B cell (primary cell): ENCODE data around the gene PRKN. TPM values are rescaled to one million over a fixed set of nuclear protein-coding genes. Genes with fewer than 3 reads are reported as not detected.

Experiments
- ATAC-seq: fragments of 200-7000 bp; cut with Tn5 transposase; one replicate; pipeline ENCODE4 v1.10.0; 2021; ENCODE audit warnings: low read depth, mild to moderate bottlenecking, moderate number of reproducible peaks, moderate library complexity
- CTCF ChIA-PET: fragments of 350-600 bp; sonication (Branson Sonifier 250); formaldehyde crosslinking; loops from one replicate; lab custom pipeline; 2021; ENCODE audit warnings: antibody characterized with exemption, inconsistent platforms; lab: Charles Lee
- POLR2A ChIA-PET: fragments of 350-600 bp; sonication (Branson Sonifier 250); formaldehyde crosslinking; loops from one replicate; lab custom pipeline; 2021; ENCODE audit warnings: antibody characterized with exemption; lab: Charles Lee
- DNase-seq: peaks from one replicate; pipeline ENCODE4 v3.0.0; 2013
- H2AFZ ChIP-seq: 2 replicates; pipeline ENCODE4 v1.6.1; 2012; ENCODE audit warnings: mild to moderate bottlenecking, low read depth, low read length; ENCODE audit not compliant: insufficient read depth, poor library complexity, severe bottlenecking
- H3K27ac ChIP-seq, 2 donors: 1 replicate in 1 of 2; 2 replicates in 1 of 2; pipeline ENCODE4 v1.5.1; 2012 to 2013; ENCODE audit warnings: low read length in 2 of 2, mild to moderate bottlenecking in 2 of 2, moderate library complexity in 1 of 2
- H3K27me3 ChIP-seq, 4 experiments: fragments of 200-600 bp in 1 of 4; sonication (generic) in 1 of 4; replicated peaks in 1 of 4; 1 replicate in 2 of 4; 2 replicates in 2 of 4; pipeline versions ENCODE4 v1.6.1 to v1.7.0; 2013 to 2016; ENCODE audit warnings: low read length in 3 of 4, mild to moderate bottlenecking in 2 of 4, mixed read lengths in 1 of 4, moderate library complexity in 1 of 4; ENCODE audit not compliant: insufficient read depth in 4 of 4, control insufficient read depth in 3 of 4; ENCODE audit errors: control extremely low read depth in 1 of 4
- H3K36me3 ChIP-seq, 2 experiments: replicated peaks in 1 of 2; 1 replicate in 1 of 2; 2 replicates in 1 of 2; pipeline versions ENCODE4 v1.6.1 to v1.7.1; 2013; ENCODE audit warnings: low read length in 1 of 2; ENCODE audit not compliant: insufficient read depth in 2 of 2, control insufficient read depth in 1 of 2; ENCODE audit errors: control extremely low read depth in 1 of 2, extremely low read depth in 1 of 2
- H3K4me1 ChIP-seq, 2 donors: fragments of 200-600 bp in 1 of 2; sonication (generic) in 1 of 2; 1 replicate in 1 of 2; 2 replicates in 1 of 2; pipeline versions ENCODE4 v1.5.1 to v1.6.1; 2013 to 2017; ENCODE audit warnings: low read length in 2 of 2; ENCODE audit not compliant: control insufficient read depth in 2 of 2, insufficient read depth in 2 of 2
- H3K4me2 ChIP-seq: replicated peaks from 2 replicates; pipeline ENCODE3; 2012; ENCODE audit warnings: mild to moderate bottlenecking, low read depth, low read length; ENCODE audit not compliant: poor library complexity, severe bottlenecking
- H3K4me3 ChIP-seq, 5 experiments: fragments of 200-600 bp in 1 of 5; sonication (generic) in 1 of 5; 1 replicate in 3 of 5; 2 replicates in 2 of 5; pipeline versions ENCODE4 v1.5.1 to v1.7.0; 2011 to 2016; ENCODE audit warnings: low read length in 4 of 5, mild to moderate bottlenecking in 4 of 5, low read depth in 2 of 5, control low read depth in 1 of 5, moderate library complexity in 1 of 5; ENCODE audit not compliant: insufficient read depth in 1 of 5; ENCODE audit errors: control extremely low read depth in 1 of 5, extremely low read depth in 1 of 5
- H3K79me2 ChIP-seq: fragments of 200-600 bp; sonication (generic); one replicate; pipeline ENCODE4 v1.6.0; 2016; ENCODE audit warnings: low read length; ENCODE audit not compliant: control insufficient read depth, insufficient read depth
- H3K9ac ChIP-seq: fragments of 200-600 bp; sonication (generic); 2 replicates; pipeline ENCODE4 v1.6.1; 2017; ENCODE audit warnings: mild to moderate bottlenecking, low read length, moderate library complexity
- H3K9me3 ChIP-seq, 3 donors: one replicate each; pipeline versions ENCODE4 v1.6.1 to v1.7.1; 2013; ENCODE audit warnings: low read length in 2 of 3; ENCODE audit not compliant: control insufficient read depth in 2 of 3, insufficient read depth in 1 of 3; ENCODE audit errors: control extremely low read depth in 1 of 3
- H4K20me1 ChIP-seq: 2 replicates; pipeline ENCODE4 v1.6.0; 2012; ENCODE audit warnings: mild to moderate bottlenecking, low read length; ENCODE audit not compliant: insufficient read depth, control insufficient read depth, poor library complexity, severe bottlenecking
- H3K27ac Mint-ChIP-seq: one replicate; pipeline ENCODE4 v1.8.0; 2021; ENCODE audit warnings: mixed read lengths
- H3K27me3 Mint-ChIP-seq: one replicate; pipeline ENCODE4 v1.8.0; 2021; ENCODE audit warnings: mixed read lengths
- H3K4me1 Mint-ChIP-seq: one replicate; pipeline ENCODE4 v1.8.0; 2021; ENCODE audit warnings: mixed read lengths
- H3K4me3 Mint-ChIP-seq: one replicate; pipeline ENCODE4 v1.8.0; 2021; ENCODE audit warnings: mixed read lengths
- H3K9me3 Mint-ChIP-seq: one replicate; pipeline ENCODE4 v1.8.0; 2022; ENCODE audit warnings: mixed read lengths; ENCODE audit not compliant: insufficient read depth
- CTCF ChIP-seq: fragments of 200-600 bp; IDR thresholded peaks from one replicate; pipeline ENCODE4 v1.8.0; 2022; ENCODE audit warnings: antibody characterized with exemption, mild to moderate bottlenecking
- EZH2 ChIP-seq: IDR thresholded peaks from 2 replicates; pipeline ENCODE4 v1.6.1; 2012; ENCODE audit warnings: borderline replicate concordance, low read depth, mild to moderate bottlenecking, moderate library complexity, low read length; ENCODE audit not compliant: insufficient read depth, poor library complexity, severe bottlenecking
- WGBS: methylation state at CpG from one replicate; pipeline ENCODE4 v1.1.5; 2013; ENCODE audit warnings: missing lambda C conversion rate; ENCODE audit not compliant: insufficient coverage; 5-methylcytosine and 5-hydroxymethylcytosine counted together
- intact Hi-C: fragments of 100-400 bp; cut with micrococcal nuclease; formaldehyde crosslinking; loops from one replicate; pipeline ENCODE4 v1.10.0; 2022
- polyA plus RNA-seq: library from polyadenylated mRNA; depleted of rRNA; stranded (reverse); fragments of >200 nt; gene quantifications from 2 replicates; pipeline ENCODE4 v1.2.3, GENCODE V29; 2012
- total RNA-seq, 2 donors: library from RNA; stranded (reverse); fragments of 120-200 nt in 1 of 2; gene quantifications; 1 replicate in 1 of 2; 2 replicates in 1 of 2; pipeline versions ENCODE4 v1.2.3 to v1.2.4, GENCODE V29; 2013 to 2022

The PRKN gene
- total and polyA plus RNA-seq, 2 donors (not counting 1 experiment from before 2014, with no cell fraction given): 1.6 to 6.2 TPM

GRCh38 chr6:161429921-161430490, 1297.6 kb downstream of the PRKN start:
- no peak overlapping the region for H3K9ac ChIP-seq
- Mint-ChIP-seq H3K27me3 (no peaks in the 10 kb centered on the region), H3K4me3 (no peak overlapping the region), H3K4me1 (no peaks in the 10 kb centered on the region), H3K27ac (no peak overlapping the region), H3K9me3 (peaks cover 2% of the 10 kb centered on the region)
- H4K20me1 ChIP-seq: no peaks in the 10 kb centered on the region
- no peak overlapping the region for H3K4me3 ChIP-seq
- WGBS: no CpG with 5 or more reads among the region's 3 CpGs
- no peak overlapping the region for H2AFZ ChIP-seq
- intact Hi-C loops: no loop called here
- H3K27me3 ChIP-seq: no peaks in the 10 kb centered on the region
- DNase-seq: no peak
- H3K36me3 ChIP-seq: no peaks in the 10 kb centered on the region
- H3K4me1 ChIP-seq: no peaks in the 10 kb centered on the region
- H3K79me2 ChIP-seq: no peaks in the 10 kb centered on the region
- no peak overlapping the region for H3K4me2 ChIP-seq
- no peak overlapping the region for H3K27ac ChIP-seq
- peaks cover 0 to 7% (median 0%) of the 10 kb centered on the region in 3 donors for H3K9me3 ChIP-seq
- ChIA-PET POLR2A (no interaction called here), CTCF (no interaction called here)
- TF ChIP-seq CTCF (no peak), EZH2 (no peak)
- ATAC-seq: no peak

- H2AFZ ChIP-seq: no peak overlapping the region
- no peak overlapping the region for H3K4me3 ChIP-seq
- H3K9me3 Mint-ChIP-seq: no peaks in the 10 kb centered on the region
- no peak for ATAC-seq
- H3K79me2 ChIP-seq: no peaks in the 10 kb centered on the region
- no peak for DNase-seq
- H3K27me3 ChIP-seq: no peaks in the 10 kb centered on the region
- H3K4me1 ChIP-seq: no peaks in the 10 kb centered on the region
- TF ChIP-seq CTCF: no peak
- no peak for TF ChIP-seq EZH2
- peaks cover 0 to 6% (median 0%) of the 10 kb centered on the region in 3 donors for H3K9me3 ChIP-seq
- H3K9ac ChIP-seq: no peak overlapping the region
- CTCF ChIA-PET: interaction anchor here (0.7 to 1.0 kb wide), 2 partner anchors 11 to 510 kb away, joined by 3 read pairs; no protein-coding TSS in a partner anchor
- H3K27me3 Mint-ChIP-seq: peaks cover 3% of the 10 kb centered on the region
- H3K27ac Mint-ChIP-seq: no peak overlapping the region
- no peaks in the 10 kb centered on the region for H3K4me1 Mint-ChIP-seq
- no peaks in the 10 kb centered on the region for H3K36me3 ChIP-seq
- H3K4me3 Mint-ChIP-seq: no peak overlapping the region
- H4K20me1 ChIP-seq: no peaks in the 10 kb centered on the region
- intact Hi-C loops: no loop called here
- no peak overlapping the region for H3K4me2 ChIP-seq
- POLR2A ChIA-PET: no interaction called here
- H3K27ac ChIP-seq: no peak overlapping the region
Measured at GRCh38 chr6:161424421-161424820, 1303.1 kb downstream of the PRKN start.
